Stimulated activated naive CD8-positive, alpha-beta T cell treated with anti-CD3 and anti-CD28 coated beads, Interleukin-15, Interleukin-2, amounts not matched to agents 100 U/mL and 50 U/mL, for 24 hours (primary cell): Measurements from ENCODE around the gene RHOXF2B.
"Not testable (repeated sequence)": the region's sequence is repeated elsewhere in the genome, so short reads cannot be mapped to it uniquely, and the experiment has no call there.

Source experiments
- ATAC-seq: fragments of 150-1000 bp; cut with Tn5 transposase; one replicate; pipeline ENCODE4 v1.10.0; 2021
- DNase-seq: peaks from one replicate; pipeline ENCODE4 v3.0.0; 2021

RHOXF2B gene

DNA sequence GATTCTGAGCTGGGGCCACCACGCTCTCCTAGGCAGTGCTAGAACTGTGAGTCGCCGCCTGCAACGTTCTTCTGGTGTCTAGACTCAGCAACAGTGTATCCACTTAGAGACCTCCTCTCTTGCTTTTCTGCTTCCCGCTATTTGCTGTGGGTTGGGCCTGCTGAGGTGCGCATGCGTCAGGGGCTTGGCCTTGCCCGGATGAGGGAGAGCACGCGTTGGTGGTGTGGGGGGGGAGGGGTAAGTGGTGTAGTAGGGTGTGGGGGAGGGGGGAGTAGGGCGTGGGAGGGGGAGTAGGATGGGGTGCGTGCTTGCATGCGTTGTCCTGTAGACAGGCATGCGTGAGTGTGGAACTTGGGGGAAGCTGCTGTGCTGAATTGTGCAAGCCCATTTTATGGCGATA lies at the start of gene RHOXF2B:
Gene RHOXF2B, minus strand, starts transcription at position 101 of the 400 bp plus-strand sequence. CDS start 138 bp downstream, outside the sequence.
- not testable (repeated sequence) for ATAC-seq, DNase-seq

DNA sequence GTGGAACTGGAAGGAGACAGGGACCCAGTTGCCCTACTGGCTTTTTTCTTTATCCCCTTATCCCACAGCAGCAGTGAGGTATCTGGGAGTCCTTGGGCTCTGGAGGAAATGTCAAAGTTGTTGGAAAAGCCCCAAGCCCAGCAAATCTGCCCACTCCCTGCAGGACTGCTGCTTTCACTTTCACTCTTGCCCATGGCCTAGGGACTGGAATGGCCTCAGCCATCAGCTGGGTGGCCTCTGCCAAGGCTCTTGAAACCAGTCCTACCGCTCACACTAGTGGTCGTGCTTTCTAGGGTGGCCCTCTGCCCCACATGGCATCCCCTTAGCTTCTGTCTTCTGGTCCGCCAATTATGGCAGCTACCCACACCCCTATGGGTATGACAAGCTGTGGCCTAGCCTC lies 48.0 kb upstream of the RHOXF2B start:
- ATAC-seq (no peak), DNase-seq (no peak)

DNA sequence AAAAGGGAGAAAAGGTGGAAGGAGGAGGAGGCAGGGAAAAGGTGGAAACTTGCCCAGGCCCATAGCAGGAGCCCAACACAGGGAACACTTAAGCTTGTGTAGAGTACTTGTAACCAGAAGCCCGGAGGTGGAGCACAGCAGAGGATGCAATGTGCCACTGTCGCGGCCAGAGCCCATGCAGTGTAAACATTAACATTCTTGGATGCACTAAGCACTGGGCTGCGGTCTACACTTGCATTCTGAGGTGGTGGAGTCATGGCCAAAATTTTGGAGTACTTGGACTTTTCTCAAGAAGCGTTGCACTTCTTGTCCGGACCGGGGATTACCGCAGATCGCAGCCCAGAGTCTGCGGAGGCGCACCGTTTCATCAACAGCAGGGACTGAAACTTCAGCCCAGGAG lies 42.7 kb upstream of the RHOXF2B start:
- DNase-seq = no peak
- ATAC-seq = no peak

DNA sequence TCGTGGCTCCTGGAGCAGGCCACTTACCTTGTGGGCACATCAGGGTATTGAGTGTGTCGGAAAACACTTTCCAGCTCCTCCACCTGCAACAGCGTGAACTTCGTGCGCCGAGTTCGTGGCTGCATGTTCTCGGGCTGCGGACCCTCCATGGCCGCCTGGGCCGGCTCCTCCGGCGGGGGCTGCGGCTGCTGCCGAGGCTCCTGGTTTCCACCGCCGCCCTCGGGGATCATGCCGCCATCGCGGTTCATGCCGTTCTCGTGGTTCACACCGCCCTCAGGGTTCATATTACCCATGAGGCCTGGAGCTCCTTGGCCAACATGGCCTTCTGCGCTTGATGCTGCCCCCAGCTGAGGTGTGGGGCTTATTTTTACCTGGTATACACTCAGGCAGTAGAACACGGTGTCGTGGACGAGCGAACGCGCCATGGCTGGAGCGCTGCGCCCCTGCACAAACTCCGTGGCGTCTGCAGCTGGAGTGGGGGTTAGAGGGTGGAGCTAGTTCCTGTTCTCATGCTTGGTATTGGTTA lies 38.0 kb upstream of the RHOXF2B start, which contains the start of gene RHOXF1:
Gene RHOXF1, minus strand, starts transcription at position 476 of the 526 bp plus-strand sequence. Its CDS starts 51 bp downstream, at position 425.
- no peak for ATAC-seq
- DNase-seq = no peak

DNA sequence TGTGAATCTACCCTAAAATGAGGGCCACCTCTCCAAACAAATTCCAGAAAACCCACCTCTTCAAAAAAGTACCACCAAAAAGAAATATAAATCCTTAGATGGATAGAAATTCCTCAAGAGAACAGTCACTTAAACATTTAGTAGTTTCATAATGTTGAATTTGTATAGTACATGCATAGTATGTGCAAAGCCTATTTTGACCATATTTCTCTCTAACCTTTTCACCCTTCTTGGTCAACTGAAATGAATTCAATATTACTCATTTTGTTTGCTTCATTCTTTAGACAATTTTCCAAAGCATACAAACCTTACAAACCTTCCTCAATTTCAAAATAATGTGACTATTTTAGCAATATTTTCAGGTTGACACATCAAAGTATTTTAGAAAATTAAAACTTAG lies 34.1 kb upstream of the RHOXF2B start:
- DNase-seq = no peak
- no peak for ATAC-seq

DNA sequence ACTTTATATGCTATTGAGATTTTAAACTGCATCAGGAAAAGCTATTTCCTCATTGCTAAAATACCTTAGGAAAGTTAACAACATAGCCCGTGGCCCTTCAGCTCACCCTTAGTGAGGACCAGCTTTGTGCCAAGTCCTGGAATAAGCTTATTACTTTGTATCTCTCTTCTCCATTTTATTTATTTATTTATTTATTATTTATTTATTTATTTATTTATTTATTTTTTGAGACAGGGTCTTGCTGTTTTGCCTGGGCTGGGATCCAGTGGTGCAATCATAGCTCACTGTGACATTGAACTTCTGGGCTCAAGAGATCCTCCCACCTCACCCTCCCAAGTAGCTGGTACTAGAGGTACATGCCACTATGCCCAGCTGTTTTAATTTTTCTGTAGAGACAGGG lies 31.9 kb upstream of the RHOXF2B start:
- ATAC-seq (no peak), DNase-seq (no peak)

DNA sequence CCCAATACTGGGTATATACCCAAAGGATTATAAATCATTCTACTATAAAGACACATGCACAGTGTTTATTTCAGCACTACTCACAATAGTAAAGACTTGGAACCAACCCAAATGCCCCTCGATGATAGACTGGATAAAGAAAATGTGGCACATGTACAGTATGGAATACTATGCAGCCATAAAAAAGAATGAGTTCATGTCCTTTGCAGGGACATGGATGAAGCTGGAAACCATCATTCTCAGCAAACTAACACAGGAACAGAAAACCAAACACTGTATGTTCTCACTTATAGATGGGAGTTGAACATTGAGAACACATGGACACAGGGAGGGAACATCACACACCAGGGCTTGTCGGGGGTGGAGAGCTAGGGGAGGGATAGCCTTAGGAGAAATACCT lies 27.2 kb upstream of the RHOXF2B start:
- not testable (repeated sequence) for DNase-seq

DNA sequence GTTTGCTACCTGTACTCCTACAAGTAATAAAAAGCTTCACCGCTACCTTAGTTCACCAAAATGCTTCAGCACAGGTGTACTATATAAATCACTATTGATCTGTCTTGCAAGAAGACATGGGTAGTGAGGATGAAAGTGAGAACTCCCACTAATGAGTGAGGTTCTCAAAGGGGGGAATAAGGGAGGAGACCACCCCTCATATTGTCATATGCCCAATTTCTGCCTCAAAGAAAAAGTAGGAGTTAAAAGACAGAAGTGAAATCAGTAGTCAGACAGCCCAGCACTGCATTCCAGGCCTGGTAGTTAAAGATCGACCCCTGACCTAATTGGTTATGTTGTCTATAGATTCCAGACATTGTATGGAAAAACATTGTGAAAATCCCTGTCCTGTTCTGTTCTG lies 23.6 kb upstream of the RHOXF2B start:
- not testable (repeated sequence) for ATAC-seq, DNase-seq

More for the DNA sequence above, 27.2 kb upstream of the RHOXF2B start:
- not testable (repeated sequence) for ATAC-seq

DNA sequence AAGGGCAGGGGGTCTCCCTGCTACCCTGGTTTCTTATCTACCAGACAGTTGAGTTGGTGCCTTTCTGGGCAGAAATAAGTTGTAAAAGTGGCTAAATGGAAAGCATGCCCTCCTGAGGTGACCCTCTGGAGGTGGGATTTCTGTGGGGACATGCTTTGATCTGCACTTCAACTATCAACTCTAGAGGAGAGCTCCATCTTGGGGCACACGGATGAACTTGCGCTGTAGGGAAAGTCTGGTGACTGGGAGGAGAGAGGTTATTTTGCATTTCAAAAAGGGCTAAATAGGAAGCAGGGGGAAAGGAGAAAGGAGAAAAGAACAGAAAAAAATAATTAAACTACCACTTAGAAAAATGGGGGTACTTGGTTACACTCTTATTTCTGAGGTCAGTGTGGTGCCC lies 12.7 kb upstream of the RHOXF2B start:
- ATAC-seq = no peak
- DNase-seq = no peak

DNA sequence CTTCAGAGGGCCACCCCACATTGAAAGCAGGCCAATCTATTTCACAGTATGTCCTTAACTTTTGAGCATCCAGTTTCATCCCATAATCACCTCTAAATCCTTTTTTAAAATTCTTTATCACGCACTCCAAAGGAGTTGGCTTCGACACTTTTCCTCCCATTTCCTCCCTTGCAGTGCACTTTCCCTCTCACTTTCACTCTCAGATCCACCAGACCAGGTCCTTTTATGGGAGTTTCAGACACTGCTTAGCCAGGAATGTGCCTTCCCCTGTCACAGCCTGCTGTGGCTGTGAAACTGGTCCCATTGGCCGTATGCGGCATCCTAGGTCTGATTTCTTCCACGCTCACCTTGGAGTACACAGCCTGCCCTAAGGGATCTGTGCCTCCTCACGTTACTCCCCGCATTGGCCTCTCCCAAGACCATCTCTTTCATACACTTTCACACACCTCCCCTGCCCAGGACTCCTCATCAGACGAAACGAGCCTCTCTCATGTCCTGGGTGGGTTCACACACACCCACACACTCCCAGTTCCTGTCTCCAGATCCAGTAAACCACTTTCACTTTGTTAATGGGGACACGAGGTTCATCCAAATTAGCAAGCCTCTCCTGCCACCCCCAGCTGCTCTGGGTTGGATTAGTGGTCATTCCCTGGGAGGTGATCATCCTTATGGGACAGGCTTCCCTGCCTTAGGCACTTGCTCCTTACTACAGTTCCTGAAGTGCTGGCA lies 10.0 kb upstream of the RHOXF2B start:
- ATAC-seq (no peak), DNase-seq (no peak)

DNA sequence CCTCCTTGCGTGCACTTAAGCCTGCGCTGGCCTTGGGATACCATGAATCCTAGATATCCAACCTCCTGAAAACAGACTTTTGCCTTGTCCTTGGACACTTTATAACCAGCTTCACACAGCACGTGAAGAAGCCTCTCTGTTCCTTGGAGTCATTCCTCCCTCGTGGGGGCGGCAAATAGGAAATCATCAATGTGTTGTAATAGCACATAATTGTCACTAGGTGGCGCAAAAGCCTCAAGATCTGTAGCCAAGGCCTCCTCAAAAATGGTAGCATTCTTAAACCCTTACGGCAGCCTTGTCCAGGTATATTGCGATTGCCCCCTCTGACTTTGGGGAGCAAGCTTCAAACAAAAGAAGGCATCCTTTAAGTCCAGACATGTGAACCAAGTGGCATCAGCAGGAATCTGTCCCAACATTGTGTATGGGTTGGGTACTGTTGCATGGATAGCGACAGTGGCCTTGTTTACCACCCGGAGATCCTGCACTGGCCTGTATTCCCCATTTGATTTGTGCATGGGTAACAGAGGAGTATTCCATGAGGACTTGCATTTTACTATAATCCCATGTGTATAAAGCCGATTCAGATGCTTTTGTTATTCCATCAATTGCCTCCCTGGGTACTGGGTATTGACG lies 8.2 kb upstream of the RHOXF2B start:
- not testable (repeated sequence) for ATAC-seq

DNA sequence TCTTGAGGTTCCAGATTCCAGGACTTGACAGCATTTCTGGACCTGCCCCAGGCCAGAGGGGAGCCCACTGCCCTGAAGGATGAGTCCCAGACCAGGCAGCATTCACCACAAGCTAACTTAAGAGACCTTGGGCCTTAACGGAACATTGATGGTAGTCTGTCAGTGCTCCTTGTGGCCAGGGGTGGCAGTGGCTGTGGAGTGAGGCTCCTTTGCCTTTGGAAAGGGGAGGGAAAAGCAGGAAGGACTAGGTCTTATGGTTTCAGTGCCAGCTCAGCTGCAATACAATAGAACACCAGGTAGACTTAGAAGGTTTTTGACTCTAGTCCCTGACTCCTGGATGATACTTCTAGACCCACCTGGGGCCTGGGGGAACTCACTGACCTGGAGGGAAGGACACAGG lies 11.3 kb downstream of the RHOXF2B start:
- DNase-seq, ATAC-seq: not testable (repeated sequence)

More for the DNA sequence above, 8.2 kb upstream of the RHOXF2B start:
- DNase-seq = not testable (repeated sequence)

DNA sequence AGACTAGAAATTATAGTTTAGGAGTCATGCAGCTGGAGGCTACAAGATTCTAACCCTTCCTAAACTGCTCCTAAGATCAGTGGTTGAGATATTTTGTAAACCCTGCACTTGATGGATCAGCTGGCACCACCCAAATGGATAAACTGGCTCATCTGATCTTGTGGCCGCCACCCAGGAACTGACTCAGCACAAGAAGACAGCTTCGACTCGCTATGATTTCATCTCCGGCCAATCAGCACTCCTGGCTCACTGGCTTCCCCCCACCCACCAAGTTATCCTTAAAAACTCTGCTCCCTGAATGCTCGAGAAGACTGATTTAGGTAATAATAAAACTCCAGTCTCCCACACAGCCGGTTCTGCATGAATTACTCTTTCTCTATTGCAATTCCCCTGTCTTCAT lies 34.8 kb downstream of the RHOXF2B start:
- not testable (repeated sequence) for DNase-seq, ATAC-seq

DNA sequence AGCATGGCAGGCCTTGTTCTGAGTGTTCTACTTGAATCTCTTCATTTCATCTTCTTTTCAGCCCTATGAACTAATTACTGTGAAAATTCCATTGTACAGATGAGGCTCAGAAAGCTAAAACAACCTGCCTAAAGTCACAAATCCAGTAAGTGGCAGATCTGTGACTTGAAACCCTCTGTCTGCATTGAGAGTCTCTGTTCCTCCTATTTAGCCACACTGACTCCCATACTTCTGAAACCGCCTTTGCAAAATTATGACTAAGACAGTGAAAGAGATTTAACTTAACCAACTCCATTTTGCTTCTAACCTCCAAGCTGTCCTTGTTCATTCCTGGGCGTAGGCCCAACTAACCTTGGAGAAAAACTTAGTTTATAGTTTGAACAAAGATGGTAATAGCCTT lies 35.2 kb downstream of the RHOXF2B start:
- DNase-seq, ATAC-seq: not testable (repeated sequence)

DNA sequence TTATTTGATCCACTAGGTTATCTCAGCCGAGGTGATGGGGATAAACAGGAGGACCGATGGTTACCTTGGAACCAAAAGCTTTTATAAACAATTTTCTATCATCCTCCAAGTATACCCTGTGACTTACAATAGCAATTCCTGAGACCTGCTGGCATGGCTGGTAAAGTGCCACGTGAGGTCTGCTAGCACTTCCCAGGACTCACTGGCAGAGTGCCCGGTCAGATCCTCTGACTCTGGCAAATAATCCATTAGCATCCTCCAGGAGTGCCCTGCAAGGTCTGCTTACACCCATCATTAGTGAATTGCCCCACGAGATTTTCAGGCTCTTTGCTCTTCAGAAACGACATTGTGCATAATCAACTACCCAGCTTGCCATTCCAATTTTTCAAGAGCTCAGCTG lies 37.3 kb downstream of the RHOXF2B start:
- not testable (repeated sequence) for ATAC-seq, DNase-seq

DNA sequence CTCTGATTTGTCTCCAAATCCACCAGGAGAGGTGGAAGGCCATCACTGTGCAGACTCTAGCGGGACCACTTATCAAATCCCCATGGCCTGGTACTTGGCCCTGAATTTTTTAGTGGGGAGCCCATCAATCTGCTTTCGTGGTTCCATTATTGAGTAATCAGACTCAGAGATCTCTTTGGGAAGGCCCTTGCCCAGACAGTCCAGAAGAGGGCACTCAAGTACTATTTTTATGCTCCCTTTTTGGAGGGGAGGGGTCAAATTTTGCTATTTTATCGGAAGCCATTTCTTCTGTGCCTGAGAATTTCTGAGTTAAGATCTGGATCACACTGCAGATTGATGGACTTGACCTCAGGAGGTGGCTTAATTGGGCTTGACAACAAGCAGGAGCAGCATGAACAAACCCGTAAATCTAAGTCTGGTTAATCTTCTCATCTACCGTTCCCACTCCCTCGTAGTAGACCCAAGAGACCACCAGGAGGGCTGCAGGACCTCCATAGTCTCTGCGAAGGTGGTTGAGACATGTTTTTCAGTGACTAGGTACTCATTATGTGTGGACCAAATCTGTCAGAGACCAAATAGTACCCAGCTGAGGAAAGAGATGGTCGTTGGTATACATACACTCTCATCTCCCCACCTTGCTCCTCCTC lies 38.3 kb downstream of the RHOXF2B start:
- ATAC-seq, DNase-seq: not testable (repeated sequence)

DNA sequence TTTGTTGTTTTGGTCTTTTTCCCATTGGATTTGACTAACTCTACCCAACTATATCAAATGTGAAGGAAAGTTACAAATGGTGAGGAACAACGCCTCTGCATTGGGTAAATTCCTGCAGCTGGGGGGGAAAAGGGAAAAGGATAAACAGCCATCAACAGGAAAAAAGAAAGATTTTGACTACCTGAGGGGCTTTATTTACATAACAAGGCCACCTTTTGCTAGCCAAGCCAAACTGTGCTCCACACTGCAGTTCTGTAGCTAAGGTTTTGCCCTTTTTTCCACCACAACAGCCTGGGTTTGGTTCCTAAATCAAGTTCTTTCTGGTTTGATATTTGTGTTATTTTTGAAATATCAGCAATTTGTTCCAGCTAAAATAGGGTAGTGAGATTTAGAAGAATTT lies 40.8 kb downstream of the RHOXF2B start:
- no peak for ATAC-seq
- DNase-seq = no peak

DNA sequence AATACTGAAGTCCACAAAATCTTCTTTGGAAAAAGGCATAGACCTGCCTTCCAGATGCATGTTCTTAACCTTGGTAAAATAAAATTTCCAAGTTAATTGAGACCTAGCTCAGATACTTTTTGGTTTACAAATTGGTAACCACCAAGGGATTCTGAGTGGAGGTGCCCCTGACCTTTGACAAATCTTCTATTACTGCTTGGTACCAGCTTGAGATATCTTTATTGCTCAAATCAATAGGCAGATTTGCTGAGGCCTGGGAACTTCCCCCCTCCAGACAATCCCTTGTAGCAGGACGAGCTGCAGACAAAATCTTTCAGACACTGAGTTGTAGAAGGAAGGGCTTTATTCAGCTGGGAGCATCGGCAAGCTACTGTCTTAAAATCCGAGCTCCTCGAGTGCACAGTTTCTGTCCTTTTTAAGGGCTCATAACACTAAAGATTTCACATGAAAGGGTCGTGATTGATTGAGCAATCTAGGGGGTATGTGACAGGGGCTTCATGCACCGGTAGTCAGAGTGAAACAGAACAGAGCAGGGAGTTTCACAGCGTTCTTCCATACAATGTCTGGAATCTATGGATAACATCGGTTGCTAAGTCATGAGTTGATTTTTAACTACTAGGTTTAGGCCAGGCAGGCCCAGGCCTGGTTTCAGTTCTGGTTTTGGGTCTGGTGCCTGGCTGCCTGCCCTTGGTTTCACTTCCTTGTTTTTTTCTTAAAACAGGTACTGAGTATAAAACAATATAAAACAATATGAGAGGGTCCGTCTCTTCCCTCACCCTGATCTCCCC lies 41.8 kb downstream of the RHOXF2B start:
- DNase-seq = peak; percentile 5
- not testable (repeated sequence) for ATAC-seq

DNA sequence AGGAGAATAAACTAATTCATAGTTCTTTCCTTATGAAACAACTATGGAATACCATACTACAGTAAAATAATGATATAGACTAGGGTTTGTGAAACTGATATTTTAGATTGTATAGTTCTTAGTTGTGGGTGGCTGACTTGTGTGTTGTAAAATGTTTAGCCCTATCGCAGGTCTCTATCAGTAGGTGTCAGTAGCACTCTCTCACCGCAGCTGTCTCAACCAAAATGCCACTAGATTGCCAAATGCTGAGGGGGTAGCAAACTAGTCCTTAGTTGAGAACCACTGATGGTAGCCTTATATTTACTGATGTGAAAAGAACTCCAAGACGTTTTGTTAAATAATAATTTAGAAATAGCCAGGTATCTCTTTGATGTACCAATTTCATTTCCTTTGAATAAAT lies 48.1 kb downstream of the RHOXF2B start:
- no peak for DNase-seq
- no peak for ATAC-seq

DNA sequence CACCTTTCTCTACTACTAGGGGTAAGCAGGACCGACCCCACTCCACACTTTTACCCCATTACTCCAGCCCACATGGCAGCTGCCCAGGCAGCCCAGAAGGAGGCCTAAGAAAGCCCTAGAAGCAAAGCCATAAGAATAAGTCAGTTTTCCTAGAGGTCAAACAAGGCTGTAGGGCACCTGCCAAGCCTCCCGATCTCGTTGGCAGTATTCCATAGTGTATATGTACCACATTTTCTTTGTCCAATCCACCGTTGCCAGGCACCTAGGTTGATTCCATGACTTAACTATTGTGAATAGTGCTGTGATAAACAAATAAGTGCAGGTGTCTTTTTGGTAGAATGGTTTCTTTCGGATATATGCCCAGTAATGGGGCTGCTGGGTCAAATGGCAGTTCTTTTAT lies 54.2 kb downstream of the RHOXF2B start:
- ATAC-seq = no peak
- no peak for DNase-seq

DNA sequence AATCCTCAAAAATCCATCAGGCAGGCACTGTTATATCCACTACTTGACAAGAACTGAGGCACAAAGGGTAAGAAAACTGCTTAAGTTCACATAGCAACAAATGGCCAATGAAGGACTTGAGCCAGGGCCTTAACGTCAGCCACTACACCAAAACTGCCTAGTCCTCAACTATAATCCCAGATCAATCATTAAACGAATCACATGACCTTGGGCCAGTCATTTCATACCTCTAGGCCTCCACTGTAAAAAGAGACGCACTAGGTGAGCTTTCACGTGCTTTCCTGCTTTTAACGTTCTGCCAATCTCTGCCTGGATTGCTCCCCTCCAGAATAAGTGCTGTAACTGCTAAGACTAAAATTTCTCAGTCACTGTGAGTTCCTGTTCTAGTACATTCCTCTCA lies 54.7 kb downstream of the RHOXF2B start:
- ATAC-seq (no peak), DNase-seq (no peak)
